SK-N-MC (cell line): ENCODE results near the gene CAMKMT.

Experiments used
- EZH2 ChIP-seq: fragments of 200-600 bp; sonication (generic); IDR thresholded peaks from one replicate; pipeline ENCODE4 v1.6.1; 2017; ENCODE audit warnings: antibody characterized with exemption
- POLR2AphosphoS5 ChIP-seq: IDR thresholded peaks from 2 replicates; pipeline ENCODE4 v1.6.1; 2012; ENCODE audit warnings: mild to moderate bottlenecking, low read depth, low read length, borderline replicate concordance

DNA sequence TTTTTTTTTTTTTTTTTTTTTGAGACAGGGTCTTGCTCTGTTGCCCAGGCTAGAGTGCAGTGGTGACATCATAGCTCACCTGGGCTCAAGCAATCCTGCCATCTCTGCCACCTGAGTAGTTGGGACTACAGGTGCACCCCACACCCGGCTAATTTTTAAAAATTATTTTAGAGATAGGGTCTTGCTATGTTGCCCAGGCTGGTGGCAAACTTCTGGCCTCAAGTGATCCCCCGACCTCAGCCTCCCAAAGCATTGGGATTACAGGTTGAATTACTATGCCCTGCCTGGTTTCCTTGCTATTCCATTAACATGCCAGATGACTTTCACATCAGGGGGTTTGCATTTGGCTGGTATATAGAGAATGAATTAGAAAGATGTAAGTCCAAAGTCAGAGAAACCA, 253.2 kb downstream of the CAMKMT start:
- no peak for TF ChIP-seq EZH2
- TF ChIP-seq POLR2AphosphoS5, result no peak
